ENCODE measurements around the gene ELP5.
A peak's percentile ranks its signal among the peaks of the same experiment; 100 is the strongest.
"Not testable (repeated sequence)": the region's sequence is repeated elsewhere in the genome, so short reads cannot be mapped to it uniquely, and the experiment has no call there.

ELP5 gene

GRCh38 chr17:7237266-7237760, 14.7 kb upstream of the ELP5 start:
- no peak for DNase-seq

GRCh38 chr17:7237761-7238419, 14.1 kb upstream of the ELP5 start:
- no peak for DNase-seq

DNA sequence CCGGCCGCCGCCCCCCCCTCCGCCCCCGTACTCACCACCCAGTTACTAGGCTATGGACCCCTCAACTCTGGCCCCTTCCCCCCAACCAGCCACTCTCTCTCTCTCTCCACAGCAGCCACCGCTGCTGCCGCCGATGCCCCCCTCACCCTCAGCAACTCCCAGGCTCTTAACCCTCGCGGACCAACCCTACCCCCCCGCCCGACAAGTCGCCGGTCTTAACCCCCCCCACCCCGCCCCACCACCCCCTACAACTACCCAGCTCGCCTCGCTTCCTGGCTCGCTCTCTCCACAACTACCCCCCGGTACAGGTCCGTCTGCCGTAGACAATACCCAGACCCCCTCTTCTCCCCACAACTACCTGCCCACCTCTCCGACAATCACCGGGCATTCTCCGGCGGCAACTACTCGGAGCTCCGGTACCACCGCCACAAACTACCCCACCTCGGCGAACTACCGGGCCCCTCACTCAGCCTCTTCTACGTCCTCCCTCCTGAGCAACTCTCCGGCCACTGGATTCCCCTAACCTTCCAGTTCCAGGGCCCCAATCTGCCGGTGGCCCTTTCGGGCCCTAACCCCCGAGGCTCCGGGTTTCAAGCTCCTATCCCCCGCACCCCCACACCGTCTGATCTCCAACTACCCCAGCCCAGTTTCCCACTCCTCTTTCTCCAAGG, 13.5 kb upstream of the ELP5 start:
- DNase-seq, result no peak

GRCh38 chr17:7239091-7240027, 12.7 kb upstream of the ELP5 start, which contains the start of gene PHF23:
TSS of gene PHF23 (minus strand) at chr17:7239457. CDS start at chr17:7239279, 178 bp downstream.
- DNase-seq, result peak; percentile 99

DNA sequence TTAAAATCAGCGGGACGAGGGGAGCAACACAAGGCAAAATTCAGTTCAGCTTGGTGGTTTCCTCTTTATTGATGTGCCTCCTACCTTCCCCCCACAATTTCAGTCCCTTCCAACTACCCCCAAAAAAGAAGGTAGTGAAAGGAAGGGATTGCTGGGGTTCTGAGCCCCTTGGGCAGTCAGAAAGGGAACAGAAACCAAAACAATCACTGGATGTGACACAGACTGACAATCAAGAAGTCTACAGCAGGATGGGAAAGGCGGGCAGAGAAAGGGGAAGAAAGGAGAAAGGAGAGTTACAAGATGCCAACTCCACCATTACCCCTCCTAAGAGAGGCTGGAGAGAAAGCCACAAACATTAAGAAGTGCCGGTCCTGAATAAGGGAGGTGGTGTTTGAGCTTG, 11.6 kb upstream of the ELP5 start:
- no peak for DNase-seq

DNA sequence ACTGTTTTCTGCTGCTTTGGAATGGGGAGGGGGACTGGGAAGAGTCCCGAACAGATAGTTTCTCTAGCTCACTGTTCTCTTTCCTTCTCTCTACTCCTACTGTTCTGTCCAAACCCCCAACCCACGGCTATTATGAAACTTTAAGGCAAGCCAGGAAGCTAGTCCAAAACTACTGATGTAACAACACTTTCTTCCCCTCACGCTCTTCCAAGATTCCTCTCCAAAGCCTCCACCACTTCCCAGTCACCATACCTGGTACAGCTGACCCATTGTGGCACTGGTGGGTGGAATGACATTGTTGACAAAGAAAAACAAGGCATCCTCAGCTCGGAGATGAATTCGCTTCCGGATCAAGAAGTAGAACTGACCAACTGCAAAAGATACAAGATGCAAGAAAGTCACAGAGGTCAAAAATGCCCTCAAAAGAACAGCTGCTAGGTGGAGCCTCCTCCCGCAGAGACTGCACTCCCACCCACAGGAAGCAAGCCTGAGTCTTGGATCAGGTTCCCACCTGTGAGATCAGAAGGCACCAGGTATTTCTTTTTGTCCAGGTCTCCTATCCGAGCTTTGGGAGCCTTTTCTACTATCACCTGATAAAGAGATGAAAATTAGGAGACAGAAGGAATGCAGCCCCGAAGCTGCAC, 10.8 kb upstream of the ELP5 start:
- no peak for DNase-seq

DNA sequence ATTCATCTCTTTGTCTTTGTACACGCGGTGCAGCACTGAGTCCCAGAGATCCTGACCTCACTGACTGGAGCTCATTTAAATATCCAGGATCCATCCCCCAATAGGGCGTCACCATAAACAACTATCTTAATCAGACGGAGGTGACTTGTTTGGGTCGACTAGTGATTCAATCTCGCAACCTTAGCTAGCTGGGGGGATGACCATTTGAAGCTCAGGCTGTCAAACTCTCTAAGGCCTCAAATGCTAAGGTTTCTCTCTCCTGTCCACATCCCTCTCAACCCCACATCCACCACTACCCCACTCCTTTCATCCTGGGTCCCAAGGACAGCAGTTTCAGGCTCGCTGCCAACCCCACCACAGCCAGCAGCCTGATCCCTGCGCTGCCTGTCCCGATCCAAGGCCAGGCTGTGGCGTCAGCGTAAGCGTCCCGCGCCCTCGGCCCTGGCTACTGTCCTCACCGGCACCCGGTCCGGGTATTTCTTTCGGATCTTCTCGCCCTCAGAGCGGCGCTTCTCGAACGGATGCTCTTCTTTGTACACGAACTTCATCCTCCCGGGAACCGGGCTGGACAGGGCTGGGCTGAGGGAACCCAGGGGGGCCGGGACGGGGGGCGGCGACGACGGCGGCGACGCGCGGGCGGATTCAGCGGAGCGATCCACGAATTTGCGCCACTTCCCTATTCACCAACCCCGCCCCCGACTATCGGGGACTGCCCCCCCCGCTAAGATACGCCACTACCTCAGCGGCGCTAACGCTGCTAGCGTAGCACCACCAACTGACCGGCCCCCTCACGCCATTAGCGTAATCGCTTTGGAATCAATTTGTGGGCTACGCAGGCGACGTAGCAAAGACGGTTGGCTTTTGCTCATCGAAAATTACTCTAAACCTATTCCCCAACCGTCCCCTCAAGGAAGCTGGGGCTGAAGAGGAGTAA, 10.0 kb upstream of the ELP5 start, which contains the start of gene GABARAP:
Gene GABARAP, minus strand, starts transcription at position 667 of the 934 bp plus-strand sequence. Its CDS starts 119 bp downstream, at position 548.
- DNase-seq, result peak in 1 of 2 experiments; percentile 81

GRCh38 chr17:7242717-7243452, 9.1 kb upstream of the ELP5 start:
- DNase-seq, result peak in 1 of 2 experiments; percentile 90

DNA sequence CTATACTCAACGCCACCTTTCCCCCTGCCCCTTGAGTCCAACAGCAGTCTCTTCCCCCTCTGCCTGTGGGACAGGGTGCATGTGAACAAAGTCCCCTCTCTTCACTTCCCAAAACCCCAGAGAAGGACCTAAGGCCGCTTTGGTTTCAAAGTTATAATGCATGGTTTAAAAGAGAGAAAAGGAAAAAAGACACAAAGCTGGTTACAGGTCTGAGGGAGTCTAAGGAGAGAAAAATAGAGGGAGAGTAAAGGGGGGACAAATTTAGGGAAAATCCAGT, 8.6 kb upstream of the ELP5 start:
- DNase-seq, result no peak

DNA sequence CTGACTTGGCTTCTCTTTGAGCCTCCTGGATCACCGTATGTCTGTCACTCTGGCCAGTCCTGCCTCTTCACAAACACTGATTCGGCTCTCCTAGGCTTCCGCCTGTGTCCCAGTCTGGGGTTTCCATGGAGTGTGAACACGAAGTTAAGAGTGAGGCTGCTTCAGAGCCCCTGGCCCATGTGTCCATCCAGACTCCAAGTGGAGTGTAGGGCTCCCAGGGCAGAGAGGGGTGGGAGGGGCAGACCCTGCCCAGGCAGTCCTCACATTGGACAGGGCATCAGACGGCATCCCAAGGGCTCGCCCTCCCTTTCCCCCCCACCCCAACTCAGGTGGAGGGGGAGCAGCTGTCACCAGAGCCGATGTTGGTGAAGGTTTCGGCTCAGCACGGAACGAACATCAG, 8.2 kb upstream of the ELP5 start:
- not testable (repeated sequence) for DNase-seq

DNA sequence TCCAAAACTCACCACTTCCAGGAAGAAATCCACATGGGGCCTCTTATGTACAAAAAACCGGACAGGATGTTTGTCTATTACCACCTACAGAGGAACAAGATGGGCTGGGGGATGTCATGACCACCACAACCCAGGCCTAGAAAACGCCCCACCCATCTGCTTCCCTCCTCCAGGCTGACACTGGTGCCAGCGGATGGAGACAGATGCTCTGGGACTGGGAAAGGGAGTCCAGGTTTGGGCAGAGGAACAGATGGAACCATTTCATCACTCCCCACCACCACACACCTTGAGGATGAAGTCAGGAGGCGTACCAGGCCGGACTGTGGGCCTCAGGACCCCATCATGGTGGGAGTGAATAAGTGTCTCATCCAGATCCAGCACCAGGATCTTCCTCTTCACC, 5.2 kb upstream of the ELP5 start:
- DNase-seq, result no peak

- no peak for DNase-seq
Observed at GRCh38 chr17:7248796-7249195, 3.2 kb upstream of the ELP5 start.

DNA sequence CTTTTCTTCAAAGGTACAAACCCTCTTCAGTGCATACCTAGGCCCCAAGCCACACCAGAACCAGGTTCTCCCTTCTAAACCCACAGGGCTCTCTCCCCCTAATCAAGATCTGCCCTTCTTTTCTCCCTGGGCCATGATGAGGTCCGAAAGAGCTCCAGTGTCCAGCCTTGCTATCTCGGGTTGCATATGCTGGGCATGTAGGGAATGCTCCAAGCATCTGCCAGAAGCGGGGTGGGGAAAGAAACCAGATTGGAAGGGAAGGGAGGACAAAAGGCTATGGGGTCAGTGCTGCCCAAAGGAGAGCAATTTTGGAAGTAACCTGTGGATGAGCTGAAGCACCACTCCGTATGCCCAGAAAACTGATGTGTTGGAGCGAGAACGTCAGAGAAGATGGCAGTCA, 2.8 kb upstream of the ELP5 start:
- no peak for DNase-seq

- DNase-seq, result no peak
Observed at GRCh38 chr17:7249830-7250229, 2.2 kb upstream of the ELP5 start.

DNA sequence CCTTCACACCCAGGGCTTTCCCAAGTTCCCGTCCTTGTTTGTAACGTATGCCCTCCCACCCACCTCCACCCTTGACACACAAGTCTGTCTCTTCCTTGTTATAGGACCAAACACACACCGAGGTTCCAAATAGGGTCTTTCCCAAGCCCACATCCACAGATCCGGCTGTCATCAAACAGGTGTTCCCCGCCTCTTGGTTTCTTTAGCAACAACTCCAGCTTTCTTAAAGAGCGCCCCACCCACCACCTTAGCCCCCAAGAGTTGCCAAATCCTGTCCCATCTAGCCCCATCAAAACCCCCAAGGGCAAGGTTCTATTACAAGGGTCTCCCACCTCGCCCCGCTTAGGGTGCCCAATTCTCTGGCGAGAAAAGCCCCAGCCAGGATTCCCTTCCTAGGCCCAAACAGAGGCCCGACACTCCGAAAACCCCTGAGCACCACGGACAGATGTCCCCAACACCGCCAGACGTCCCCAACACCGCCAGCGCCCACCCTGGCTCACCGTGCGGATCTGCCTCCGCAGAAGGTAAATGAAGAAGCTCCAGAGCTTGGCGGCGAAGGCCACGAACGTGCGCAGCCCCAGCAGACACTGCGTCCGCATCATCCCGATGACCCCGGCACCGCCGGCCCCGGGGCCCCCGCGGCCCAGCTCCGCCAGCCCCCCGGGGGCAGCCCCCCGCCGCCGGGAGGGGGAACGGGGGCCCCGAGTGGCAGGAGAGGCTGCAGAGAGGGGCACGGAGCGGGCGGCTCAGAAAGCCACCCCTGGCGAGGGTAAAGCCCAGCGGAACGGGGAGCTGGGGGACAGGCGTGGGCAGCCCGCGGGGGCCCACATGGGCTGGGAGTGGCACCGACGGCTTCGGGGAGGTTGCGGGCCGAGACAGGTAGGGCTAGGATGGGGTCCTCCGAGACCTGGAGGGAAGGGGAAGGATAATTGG, 1.1 kb upstream of the ELP5 start:
- no peak for DNase-seq

GRCh38 chr17:7251661-7252175, 297 bp upstream of the ELP5 start, which contains the start of gene CTDNEP1:
TSS of gene CTDNEP1 (minus strand) at chr17:7251734. CDS start at chr17:7251296, 438 bp downstream.
- DNase-seq, result peak; percentile 92 to 99

DNA sequence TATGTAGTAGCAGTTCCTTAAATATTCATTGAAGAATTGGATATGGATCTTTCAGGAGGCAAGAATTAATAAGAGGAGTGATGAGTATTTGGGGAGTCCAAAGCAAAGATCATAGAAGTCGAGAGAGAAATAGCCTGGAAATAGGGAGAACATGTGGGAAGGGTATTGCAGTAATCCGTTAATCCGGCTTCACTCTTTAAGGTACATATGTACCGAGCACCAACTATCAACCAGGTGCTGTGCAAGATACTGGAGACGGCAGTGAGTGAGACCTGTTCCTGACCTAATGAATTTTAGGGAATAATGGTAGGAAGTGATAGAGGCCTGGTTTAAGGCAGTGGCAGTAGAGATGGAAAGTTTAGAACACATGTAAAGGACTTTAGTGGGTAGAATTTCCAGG, 1.1 kb downstream of the ELP5 start:
- DNase-seq, result no peak

GRCh38 chr17:7254511-7254910, 2.5 kb downstream of the ELP5 start:
- DNase-seq, result no peak

DNA sequence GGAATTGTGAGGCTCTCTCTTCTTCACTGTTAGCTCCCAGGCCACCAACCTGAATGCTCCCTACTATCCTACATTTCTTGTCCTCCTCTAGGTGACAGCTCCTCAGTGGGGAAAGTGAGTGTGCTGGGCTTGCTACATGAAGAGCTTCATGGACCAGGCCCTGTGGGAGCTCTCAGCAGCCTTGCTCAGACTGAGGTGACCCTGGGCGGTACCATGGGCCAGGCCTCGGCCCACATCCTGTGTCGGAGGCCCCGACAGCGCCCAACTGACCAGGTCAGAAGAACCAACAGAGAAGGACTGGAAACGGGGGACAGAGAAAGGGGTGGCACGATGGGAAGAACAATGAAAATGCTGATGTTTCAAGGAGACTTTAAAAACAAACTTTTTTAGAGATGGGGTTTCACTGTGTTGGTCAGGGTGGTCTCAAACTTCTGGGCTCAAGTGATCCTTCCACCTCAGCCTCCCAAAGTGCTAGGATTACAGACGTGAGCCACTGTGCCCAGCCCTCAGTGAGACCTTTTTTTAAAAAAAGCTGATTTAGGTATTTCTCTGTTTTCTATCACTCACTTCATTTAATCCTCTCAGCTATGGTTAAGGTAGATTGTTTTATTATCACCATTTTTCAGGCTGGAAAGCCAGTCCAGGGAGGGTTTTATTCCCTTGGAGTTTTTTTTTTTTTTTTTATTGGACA, 4.9 kb downstream of the ELP5 start:
- no peak for DNase-seq

All from cerebellar nuclear complex (tissue), 1 donor.